Stimulated activated CD4-positive, alpha-beta T cell treated with anti-CD3 and anti-CD28 coated beads, Interleukin-15, amount 100 ng/mL, for 24 hours (primary cell): Measurements from ENCODE around the gene PLD1.

Source experiments
- DNase-seq: peaks from one replicate; pipeline ENCODE4 v3.0.0-alpha.2; 2020

PLD1 gene

DNA sequence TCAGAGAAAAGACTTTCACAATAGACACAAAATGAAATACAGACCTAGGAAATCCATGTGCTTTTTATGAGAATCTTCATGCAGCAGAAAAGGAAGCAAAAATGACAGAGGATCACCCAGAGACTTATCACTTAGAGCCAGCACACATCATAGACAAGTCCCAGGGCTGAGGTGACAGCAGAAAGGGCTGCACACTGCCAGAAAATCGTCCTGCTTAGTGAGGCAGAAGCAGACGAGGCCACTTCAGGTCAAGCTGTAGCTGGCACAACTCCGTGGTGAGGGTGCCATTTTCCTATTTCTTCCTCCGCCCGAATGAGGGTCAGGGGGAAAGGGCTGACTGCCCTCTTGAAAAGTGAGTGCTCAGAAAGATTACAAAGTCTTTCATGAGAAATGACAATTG, 254.1 kb downstream of the PLD1 start:
- no peak for DNase-seq

DNA sequence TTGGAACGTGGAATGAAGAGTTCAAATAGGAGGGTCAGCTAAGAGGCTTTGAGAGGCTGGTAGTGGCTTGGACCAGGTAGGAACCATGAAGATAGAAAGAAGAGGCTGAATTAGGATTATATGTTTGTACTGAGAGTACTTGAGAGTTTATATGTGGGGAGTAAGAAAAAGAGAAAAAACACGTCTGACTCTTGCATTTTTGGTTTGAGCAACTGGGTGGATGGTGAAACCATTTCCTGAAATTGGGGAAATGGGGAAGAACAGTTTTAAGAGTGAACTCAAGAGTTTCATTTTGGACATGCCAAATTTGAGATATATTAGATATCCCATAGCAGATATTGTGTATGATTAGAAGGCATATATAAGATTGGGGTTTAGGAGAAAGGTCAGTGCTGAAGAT, 257.2 kb downstream of the PLD1 start:
- DNase-seq: no peak

DNA sequence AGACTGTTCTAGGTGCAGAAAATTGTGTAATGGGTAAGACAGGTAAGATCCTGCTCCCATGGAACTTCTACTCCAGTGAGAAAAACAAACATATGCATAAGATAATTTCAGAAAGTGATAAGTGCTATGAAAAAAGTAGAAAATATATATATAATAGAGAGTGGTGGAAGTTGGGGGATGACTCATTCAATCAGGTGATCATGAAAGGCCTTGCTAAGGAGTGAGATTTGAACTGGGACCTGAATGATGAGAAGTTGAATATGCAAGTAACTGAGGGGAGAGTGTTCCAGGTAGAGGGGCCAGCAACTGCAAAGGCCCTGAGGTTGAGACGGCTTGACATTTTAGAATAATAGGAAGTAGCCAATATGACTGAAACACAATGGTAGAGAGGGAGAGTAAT, 257.8 kb downstream of the PLD1 start:
- no peak for DNase-seq

DNA sequence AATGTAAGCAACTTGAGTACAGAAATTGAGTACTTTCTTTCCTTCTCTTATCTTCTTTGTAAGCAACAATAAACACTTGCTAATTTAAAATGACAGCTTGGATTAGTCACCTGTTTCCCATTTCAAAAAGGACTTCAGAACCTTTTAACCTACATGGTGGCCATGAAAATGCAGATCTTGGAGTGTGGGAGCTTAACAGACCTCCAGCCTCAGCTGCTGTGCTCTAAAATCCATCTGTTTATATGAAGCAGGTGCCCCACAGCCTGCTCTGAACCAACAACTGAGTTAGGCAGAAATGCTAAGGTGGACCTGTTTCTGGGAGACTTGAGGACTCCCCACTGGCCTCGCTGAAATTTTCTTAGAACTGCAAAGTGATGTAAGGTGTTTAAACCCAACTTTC, 259.0 kb downstream of the PLD1 start:
- DNase-seq: no peak
